DND-41 (cell line): Measurements from ENCODE around the gene DHRSX.
"Not testable (repeated sequence)": the region's sequence is repeated elsewhere in the genome, so short reads cannot be mapped to it uniquely, and the experiment has no call there.

ENCODE experiments used
- ATAC-seq: fragments of 200-7000 bp; cut with Tn5 transposase; 3 replicates; pipeline ENCODE4 v1.9.1; 2021; ENCODE audit warnings: low read depth; ENCODE audit not compliant: insufficient read depth
- DNase-seq: peaks from one replicate; pipeline ENCODE4 v3.0.0-alpha.2; 2020
- H2AFZ ChIP-seq: 2 replicates; pipeline ENCODE4 v1.6.0; 2012; ENCODE audit warnings: low read depth, low read length
- H3K27ac ChIP-seq: 2 replicates; pipeline ENCODE4 v1.5.1; 2012; ENCODE audit warnings: low read length, inconsistent platforms
- H3K27me3 ChIP-seq: fragments of 200-600 bp; sonication (generic); 2 replicates; pipeline ENCODE4 v1.6.0; 2012; ENCODE audit warnings: low read length, mild to moderate bottlenecking, inconsistent platforms; ENCODE audit not compliant: insufficient read depth, poor library complexity
- H3K36me3 ChIP-seq: 2 replicates; pipeline ENCODE4 v1.5.1; 2012; ENCODE audit warnings: low read length, inconsistent platforms; ENCODE audit not compliant: insufficient read depth
- H3K4me1 ChIP-seq: 2 replicates; pipeline ENCODE4 v1.5.1; 2012; ENCODE audit warnings: mild to moderate bottlenecking, low read length; ENCODE audit not compliant: insufficient read depth
- H3K4me2 ChIP-seq: 2 replicates; pipeline ENCODE4 v1.6.0; 2012; ENCODE audit warnings: mild to moderate bottlenecking, moderate library complexity, low read length, inconsistent platforms; ENCODE audit not compliant: insufficient read depth
- H3K4me3 ChIP-seq, 2 experiments: fragments of 200-600 bp in 1 of 2; shearing (Covaris generic) in 1 of 2; 2 replicates each; pipeline ENCODE4 v1.5.1; 2012 to 2016; ENCODE audit warnings: inconsistent platforms in 2 of 2, low read length in 2 of 2, mild to moderate bottlenecking in 2 of 2, low read depth in 1 of 2, moderate library complexity in 1 of 2
- H3K79me2 ChIP-seq: 2 replicates; pipeline ENCODE4 v1.6.0; 2012; ENCODE audit warnings: low read length, inconsistent platforms; ENCODE audit not compliant: insufficient read depth
- H3K9ac ChIP-seq: 2 replicates; pipeline ENCODE4 v1.6.0; 2012; ENCODE audit warnings: low read depth, mild to moderate bottlenecking, inconsistent platforms, low read length, moderate library complexity
- H3K9me3 ChIP-seq: 2 replicates; pipeline ENCODE4 v1.5.1; 2012; ENCODE audit warnings: low read length, moderate library complexity, mild to moderate bottlenecking, inconsistent platforms; ENCODE audit not compliant: insufficient read depth, severe bottlenecking
- H4K20me1 ChIP-seq: 2 replicates; pipeline ENCODE4 v1.6.0; 2012; ENCODE audit warnings: low read length; ENCODE audit not compliant: insufficient read depth
- EZH2 ChIP-seq: IDR thresholded peaks from 3 replicates; pipeline ENCODE4 v1.6.1; 2012; ENCODE audit warnings: borderline replicate concordance, low read depth, mild to moderate bottlenecking, moderate library complexity, low read length, inconsistent platforms; ENCODE audit not compliant: severe bottlenecking
- TF ChIP-seq, protein P1 (sequence below): IDR thresholded peaks from 2 replicates; pipeline ENCODE4 v1.5.1; 2012; ENCODE audit warnings: borderline replicate concordance, low read length, moderate library complexity, mild to moderate bottlenecking; ENCODE audit not compliant: poor library complexity, severe bottlenecking; ENCODE audit errors: extremely low read depth

DHRSX gene

GRCh38 chrX:2390754-2391153 lies 110.0 kb downstream of the DHRSX start:
- no peak overlapping the region for H3K27ac ChIP-seq
- H3K27me3 ChIP-seq, result no peaks in the 10 kb centered on the region
- no peak overlapping the region for H3K4me2 ChIP-seq
- no peak for DNase-seq
- peaks cover 6% of the 10 kb centered on the region for H3K9me3 ChIP-seq
- TF ChIP-seq, protein P1, sequence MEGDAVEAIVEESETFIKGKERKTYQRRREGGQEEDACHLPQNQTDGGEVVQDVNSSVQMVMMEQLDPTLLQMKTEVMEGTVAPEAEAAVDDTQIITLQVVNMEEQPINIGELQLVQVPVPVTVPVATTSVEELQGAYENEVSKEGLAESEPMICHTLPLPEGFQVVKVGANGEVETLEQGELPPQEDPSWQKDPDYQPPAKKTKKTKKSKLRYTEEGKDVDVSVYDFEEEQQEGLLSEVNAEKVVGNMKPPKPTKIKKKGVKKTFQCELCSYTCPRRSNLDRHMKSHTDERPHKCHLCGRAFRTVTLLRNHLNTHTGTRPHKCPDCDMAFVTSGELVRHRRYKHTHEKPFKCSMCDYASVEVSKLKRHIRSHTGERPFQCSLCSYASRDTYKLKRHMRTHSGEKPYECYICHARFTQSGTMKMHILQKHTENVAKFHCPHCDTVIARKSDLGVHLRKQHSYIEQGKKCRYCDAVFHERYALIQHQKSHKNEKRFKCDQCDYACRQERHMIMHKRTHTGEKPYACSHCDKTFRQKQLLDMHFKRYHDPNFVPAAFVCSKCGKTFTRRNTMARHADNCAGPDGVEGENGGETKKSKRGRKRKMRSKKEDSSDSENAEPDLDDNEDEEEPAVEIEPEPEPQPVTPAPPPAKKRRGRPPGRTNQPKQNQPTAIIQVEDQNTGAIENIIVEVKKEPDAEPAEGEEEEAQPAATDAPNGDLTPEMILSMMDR, result no peak
- no peak for TF ChIP-seq EZH2
- no peaks in the 10 kb centered on the region for H3K79me2 ChIP-seq
- peaks cover 15% of the 10 kb centered on the region for H3K36me3 ChIP-seq
- H4K20me1 ChIP-seq, result peaks cover 3% of the 10 kb centered on the region; the same call in 1 of the 2 replicates
- no peaks in the 10 kb centered on the region for H3K4me1 ChIP-seq
- no peak overlapping the region for H2AFZ ChIP-seq
- no peak overlapping the region for H3K9ac ChIP-seq
- no peak for ATAC-seq
- H3K4me3 ChIP-seq, result no peak overlapping the region

- not testable (repeated sequence) for DNase-seq, H3K9me3 ChIP-seq, H3K4me3 ChIP-seq, H3K79me2 ChIP-seq, H3K4me2 ChIP-seq, ATAC-seq, H3K27me3 ChIP-seq, H3K27ac ChIP-seq, H3K9ac ChIP-seq, H2AFZ ChIP-seq, H3K4me1 ChIP-seq, H4K20me1 ChIP-seq
- H3K36me3 ChIP-seq, result peaks cover 15% of the 10 kb centered on the region
These were observed 111.0 kb downstream of the DHRSX start for GRCh38 chrX:2389731-2390130.

- Histone ChIP-seq H3K4me2 (no peak overlapping the region), H3K4me1 (no peaks in the 10 kb centered on the region), H3K27me3 (no peaks in the 10 kb centered on the region), H3K9ac (no peak overlapping the region), H3K79me2 (no peaks in the 10 kb centered on the region), H3K9me3 (peaks cover 6% of the 10 kb centered on the region), H4K20me1 (no peaks in the 10 kb centered on the region), H2AFZ (no peak overlapping the region), H3K36me3 (peaks cover 15% of the 10 kb centered on the region), H3K27ac (no peak overlapping the region), H3K4me3 (no peak overlapping the region)
- DNase-seq, result no peak
- no peak for ATAC-seq
- TF ChIP-seq EZH2, result no peak
- TF ChIP-seq, protein P1, result no peak
These were observed 111.5 kb downstream of the DHRSX start for GRCh38 chrX:2389324-2389723.

DNA sequence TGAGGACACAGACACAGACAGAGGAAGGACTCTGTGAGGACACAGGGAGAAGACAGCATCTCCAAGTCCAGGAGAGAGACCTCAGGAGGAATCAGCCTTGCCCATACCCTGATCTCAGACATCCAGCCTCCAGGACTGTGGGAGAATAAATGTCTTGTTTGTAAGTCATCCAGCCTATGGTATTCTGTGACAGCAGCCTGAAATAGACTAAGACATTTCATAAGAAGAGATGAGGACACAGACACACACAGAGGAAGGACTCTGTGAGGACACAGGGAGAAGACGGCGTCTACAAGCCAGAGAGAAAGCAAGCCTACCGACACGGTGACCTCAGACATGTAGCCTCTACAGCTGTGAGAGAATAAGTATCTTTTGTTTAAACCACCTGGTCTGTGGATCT lies 112.1 kb downstream of the DHRSX start:
- H3K27ac ChIP-seq, result no peak overlapping the region
- no peaks in the 10 kb centered on the region for H3K27me3 ChIP-seq
- H3K79me2 ChIP-seq, result no peaks in the 10 kb centered on the region
- no peaks in the 10 kb centered on the region for H3K4me1 ChIP-seq
- no peak overlapping the region for H2AFZ ChIP-seq
- no peak overlapping the region for H3K4me2 ChIP-seq
- H3K9me3 ChIP-seq, result peaks cover 6% of the 10 kb centered on the region
- H3K4me3 ChIP-seq, result no peak overlapping the region
- TF ChIP-seq, protein P1, result no peak
- no peak for TF ChIP-seq EZH2
- no peak overlapping the region for H3K9ac ChIP-seq
- no peaks in the 10 kb centered on the region for H4K20me1 ChIP-seq
- peaks cover 15% of the 10 kb centered on the region for H3K36me3 ChIP-seq
- DNase-seq, result no peak
- no peak for ATAC-seq
